ENCODE measurements around the gene CDKL2. TPM values are rescaled to one million over a fixed set of nuclear protein-coding genes. Genes with fewer than 3 reads are reported as not detected.

CDKL2 gene
- total RNA-seq, 1 experiment from 2014 or later, result 5.7 TPM

DNA sequence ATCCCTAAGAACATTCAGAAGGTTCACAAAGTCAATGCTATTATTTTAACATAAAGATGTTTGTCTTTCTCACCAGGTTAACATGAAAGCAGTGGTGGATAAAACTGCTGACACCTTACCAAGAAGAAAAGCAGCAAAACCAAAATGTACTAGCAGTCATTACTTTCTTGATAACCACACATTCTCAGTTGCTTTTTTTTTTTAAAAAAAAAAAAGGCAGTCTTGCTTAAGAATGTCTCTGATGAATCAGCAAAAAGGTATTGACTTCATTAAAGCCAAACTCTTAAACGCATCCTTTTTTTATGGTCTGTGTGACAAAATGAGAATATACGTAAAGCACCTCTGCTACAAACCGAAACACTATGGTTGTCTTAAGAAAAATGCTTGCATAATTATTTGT is 31.9 kb downstream of the CDKL2 start:
- in situ Hi-C loops (cut with HindIII; ENCODE audit: low pct_unique_long_range_greater_than_20kb, low sequenced_read_pairs), result no loop called here
- Histone ChIP-seq H3K27ac (ENCODE audit: low read length) (no peak overlapping the region), H3K9me3 (ENCODE audit: control insufficient read depth, insufficient read depth, low read depth, low read length) (no peaks in the 10 kb centered on the region), H3K4me1 (ENCODE audit: control insufficient read depth, insufficient read depth, low read length) (no peaks in the 10 kb centered on the region), H3K4me3 (ENCODE audit: low read depth in 2 of 2, low read length in 2 of 2) (no peak overlapping the region), H3K27me3 (ENCODE audit: control insufficient read depth, insufficient read depth, low read length) (no peaks in the 10 kb centered on the region), H3K36me3 (ENCODE audit: control insufficient read depth, insufficient read depth, low read length) (no peaks in the 10 kb centered on the region; the same call in none of the 2 replicates)
- TF ChIP-seq, protein P1, sequence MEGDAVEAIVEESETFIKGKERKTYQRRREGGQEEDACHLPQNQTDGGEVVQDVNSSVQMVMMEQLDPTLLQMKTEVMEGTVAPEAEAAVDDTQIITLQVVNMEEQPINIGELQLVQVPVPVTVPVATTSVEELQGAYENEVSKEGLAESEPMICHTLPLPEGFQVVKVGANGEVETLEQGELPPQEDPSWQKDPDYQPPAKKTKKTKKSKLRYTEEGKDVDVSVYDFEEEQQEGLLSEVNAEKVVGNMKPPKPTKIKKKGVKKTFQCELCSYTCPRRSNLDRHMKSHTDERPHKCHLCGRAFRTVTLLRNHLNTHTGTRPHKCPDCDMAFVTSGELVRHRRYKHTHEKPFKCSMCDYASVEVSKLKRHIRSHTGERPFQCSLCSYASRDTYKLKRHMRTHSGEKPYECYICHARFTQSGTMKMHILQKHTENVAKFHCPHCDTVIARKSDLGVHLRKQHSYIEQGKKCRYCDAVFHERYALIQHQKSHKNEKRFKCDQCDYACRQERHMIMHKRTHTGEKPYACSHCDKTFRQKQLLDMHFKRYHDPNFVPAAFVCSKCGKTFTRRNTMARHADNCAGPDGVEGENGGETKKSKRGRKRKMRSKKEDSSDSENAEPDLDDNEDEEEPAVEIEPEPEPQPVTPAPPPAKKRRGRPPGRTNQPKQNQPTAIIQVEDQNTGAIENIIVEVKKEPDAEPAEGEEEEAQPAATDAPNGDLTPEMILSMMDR (IDR thresholded peaks at IDR 0.05), result no peak
- TF ChIP-seq SIN3A (IDR thresholded peaks at IDR 0.05; ENCODE audit: borderline replicate concordance, insufficient read depth, low read depth, low read length) (no peak), TCF7L2 (IDR thresholded peaks at IDR 0.05; ENCODE audit: low read depth, low read length) (no peak), POLR2AphosphoS5 (IDR thresholded peaks at IDR 0.05; ENCODE audit: low read depth, low read length) (no peak)
- TF ChIP-seq, protein P2, sequence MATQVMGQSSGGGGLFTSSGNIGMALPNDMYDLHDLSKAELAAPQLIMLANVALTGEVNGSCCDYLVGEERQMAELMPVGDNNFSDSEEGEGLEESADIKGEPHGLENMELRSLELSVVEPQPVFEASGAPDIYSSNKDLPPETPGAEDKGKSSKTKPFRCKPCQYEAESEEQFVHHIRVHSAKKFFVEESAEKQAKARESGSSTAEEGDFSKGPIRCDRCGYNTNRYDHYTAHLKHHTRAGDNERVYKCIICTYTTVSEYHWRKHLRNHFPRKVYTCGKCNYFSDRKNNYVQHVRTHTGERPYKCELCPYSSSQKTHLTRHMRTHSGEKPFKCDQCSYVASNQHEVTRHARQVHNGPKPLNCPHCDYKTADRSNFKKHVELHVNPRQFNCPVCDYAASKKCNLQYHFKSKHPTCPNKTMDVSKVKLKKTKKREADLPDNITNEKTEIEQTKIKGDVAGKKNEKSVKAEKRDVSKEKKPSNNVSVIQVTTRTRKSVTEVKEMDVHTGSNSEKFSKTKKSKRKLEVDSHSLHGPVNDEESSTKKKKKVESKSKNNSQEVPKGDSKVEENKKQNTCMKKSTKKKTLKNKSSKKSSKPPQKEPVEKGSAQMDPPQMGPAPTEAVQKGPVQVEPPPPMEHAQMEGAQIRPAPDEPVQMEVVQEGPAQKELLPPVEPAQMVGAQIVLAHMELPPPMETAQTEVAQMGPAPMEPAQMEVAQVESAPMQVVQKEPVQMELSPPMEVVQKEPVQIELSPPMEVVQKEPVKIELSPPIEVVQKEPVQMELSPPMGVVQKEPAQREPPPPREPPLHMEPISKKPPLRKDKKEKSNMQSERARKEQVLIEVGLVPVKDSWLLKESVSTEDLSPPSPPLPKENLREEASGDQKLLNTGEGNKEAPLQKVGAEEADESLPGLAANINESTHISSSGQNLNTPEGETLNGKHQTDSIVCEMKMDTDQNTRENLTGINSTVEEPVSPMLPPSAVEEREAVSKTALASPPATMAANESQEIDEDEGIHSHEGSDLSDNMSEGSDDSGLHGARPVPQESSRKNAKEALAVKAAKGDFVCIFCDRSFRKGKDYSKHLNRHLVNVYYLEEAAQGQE (IDR thresholded peaks at IDR 0.05; ENCODE audit: insufficient read depth in 1 of 2, low read depth in 2 of 2, low read length in 1 of 2), result no peak
- no TSS peak for BruUV-seq (replicated peaks)
- DNase-seq (ENCODE audit: low read depth, low spot score) (no peak), ATAC-seq (no peak)
- CTCF ChIA-PET, result no interaction called here
- POLR2A ChIA-PET, result no interaction called here
- intact Hi-C loops (cut with micrococcal nuclease; ENCODE audit: unreplicated experiment), result no loop called here

DNA sequence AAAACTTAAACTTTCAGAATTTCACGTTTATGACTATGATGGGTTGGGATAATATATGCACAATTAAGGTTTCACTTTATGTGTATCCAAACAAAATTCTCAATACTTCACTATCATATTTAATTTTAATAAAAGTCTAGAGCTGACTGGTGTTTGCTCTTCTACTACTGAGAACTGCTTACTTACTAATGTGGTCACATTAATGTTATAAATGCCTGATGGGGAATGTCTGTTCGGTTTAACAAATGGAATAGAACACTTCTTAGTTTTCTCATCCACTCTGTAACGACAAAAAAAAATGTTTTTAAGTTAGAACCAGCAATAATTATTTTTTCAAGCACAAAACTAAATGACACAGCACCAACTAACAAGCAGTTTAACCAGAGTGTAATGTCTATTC is 34.3 kb downstream of the CDKL2 start:
- H3K27ac ChIP-seq (ENCODE audit: low read length), result no peak overlapping the region
- no peak overlapping the region for H3K4me3 ChIP-seq (ENCODE audit: low read depth in 2 of 2, low read length in 2 of 2)
- intact Hi-C loops (cut with micrococcal nuclease; ENCODE audit: unreplicated experiment) (no loop called here), in situ Hi-C loops (cut with HindIII; ENCODE audit: low pct_unique_long_range_greater_than_20kb, low sequenced_read_pairs) (no loop called here)
- H3K9me3 ChIP-seq (ENCODE audit: control insufficient read depth, insufficient read depth, low read depth, low read length), result no peaks in the 10 kb centered on the region
- DNase-seq (ENCODE audit: low read depth, low spot score) (no peak), ATAC-seq (no peak)
- CTCF ChIA-PET, result no interaction called here
- H3K27me3 ChIP-seq (ENCODE audit: control insufficient read depth, insufficient read depth, low read length), result no peaks in the 10 kb centered on the region
- POLR2A ChIA-PET, result no interaction called here
- no peaks in the 10 kb centered on the region; the same call in none of the 2 replicates for H3K36me3 ChIP-seq (ENCODE audit: control insufficient read depth, insufficient read depth, low read length)
- TF ChIP-seq, protein P2 (IDR thresholded peaks at IDR 0.05; ENCODE audit: insufficient read depth in 1 of 2, low read depth in 2 of 2, low read length in 1 of 2), result no peak
- no peak for TF ChIP-seq POLR2AphosphoS5 (IDR thresholded peaks at IDR 0.05; ENCODE audit: low read depth, low read length)
- TF ChIP-seq, protein P1 (IDR thresholded peaks at IDR 0.05), result no peak
- TF ChIP-seq SIN3A (IDR thresholded peaks at IDR 0.05; ENCODE audit: borderline replicate concordance, insufficient read depth, low read depth, low read length), result no peak
- TF ChIP-seq TCF7L2 (IDR thresholded peaks at IDR 0.05; ENCODE audit: low read depth, low read length), result no peak
- BruUV-seq (replicated peaks), result no TSS peak
- no peaks in the 10 kb centered on the region for H3K4me1 ChIP-seq (ENCODE audit: control insufficient read depth, insufficient read depth, low read length)
